RKO (cell line): ENCODE results near the gene CMKLR1.

Source experiments
- DNase-seq: peaks from one replicate; pipeline ENCODE4 v3.0.0-alpha.2; 2016; ENCODE audit warnings: low spot score

The CMKLR1 gene

GRCh38 chr12:108335349-108336119 lies 3.6 kb downstream of the CMKLR1 start:
- DNase-seq = no peak

- peak; percentile 17 for DNase-seq
These were observed 5.0 kb downstream of the CMKLR1 start for GRCh38 chr12:108333898-108334699.

GRCh38 chr12:108332791-108333382 lies 6.2 kb downstream of the CMKLR1 start:
- no peak for DNase-seq

- no peak for DNase-seq
These were observed 10.7 kb downstream of the CMKLR1 start for GRCh38 chr12:108328420-108328819.

- no peak for DNase-seq
These were observed 11.3 kb downstream of the CMKLR1 start for GRCh38 chr12:108327621-108328344.

- DNase-seq = no peak
These were observed 12.8 kb downstream of the CMKLR1 start for GRCh38 chr12:108326254-108326750.

GRCh38 chr12:108325549-108325948 lies 13.6 kb downstream of the CMKLR1 start:
- no peak for DNase-seq

- DNase-seq = no peak
These were observed 14.1 kb downstream of the CMKLR1 start for GRCh38 chr12:108325018-108325358.

GRCh38 chr12:108324351-108325017 lies 14.6 kb downstream of the CMKLR1 start:
- no peak for DNase-seq

GRCh38 chr12:108323581-108323980 lies 15.5 kb downstream of the CMKLR1 start:
- DNase-seq = no peak

- DNase-seq = no peak
These were observed 16.1 kb downstream of the CMKLR1 start for GRCh38 chr12:108322998-108323397.

GRCh38 chr12:108321688-108322087 lies 17.4 kb downstream of the CMKLR1 start:
- DNase-seq = no peak

- no peak for DNase-seq
These were observed 18.4 kb downstream of the CMKLR1 start for GRCh38 chr12:108320507-108321293.

- no peak for DNase-seq
These were observed 19.6 kb downstream of the CMKLR1 start for GRCh38 chr12:108319277-108320234.

GRCh38 chr12:108318472-108319275 lies 20.4 kb downstream of the CMKLR1 start:
- DNase-seq = no peak

GRCh38 chr12:108317308-108318234 lies 21.5 kb downstream of the CMKLR1 start:
- DNase-seq = no peak
